Stimulated activated CD8-positive, alpha-beta memory T cell treated with anti-CD3 and anti-CD28 coated beads, Interleukin-7, amount 100 ng/mL, for 1 hour (primary cell): Measurements from ENCODE around the gene GABRB2.

Experiments used
- DNase-seq, 2 donors: peaks; one replicate each; pipeline ENCODE4 v3.0.0-alpha.2; 2020; ENCODE audit warnings: low read depth in 2 of 2

Gene GABRB2

GRCh38 chr5:161387121-161387520 is 159.4 kb downstream of the GABRB2 start:
- DNase-seq, result no peak

- no peak for DNase-seq
Observed at GRCh38 chr5:161385027-161385426, 161.5 kb downstream of the GABRB2 start.

GRCh38 chr5:161382685-161383084 is 163.8 kb downstream of the GABRB2 start:
- no peak for DNase-seq

GRCh38 chr5:161380486-161380885 is 166.0 kb downstream of the GABRB2 start:
- DNase-seq, result no peak

- DNase-seq, result no peak
Observed at GRCh38 chr5:161378701-161379100, 167.8 kb downstream of the GABRB2 start.

GRCh38 chr5:161376034-161376433 is 170.5 kb downstream of the GABRB2 start:
- DNase-seq, result no peak

GRCh38 chr5:161373345-161373707 is 173.2 kb downstream of the GABRB2 start:
- DNase-seq, result no peak

- no peak for DNase-seq
Observed at GRCh38 chr5:161372682-161373344, 173.7 kb downstream of the GABRB2 start.

GRCh38 chr5:161369022-161369421 is 177.5 kb downstream of the GABRB2 start:
- no peak for DNase-seq

GRCh38 chr5:161358446-161358845 is 188.1 kb downstream of the GABRB2 start:
- DNase-seq, result no peak

- no peak for DNase-seq
Observed at GRCh38 chr5:161344234-161344633, 202.3 kb downstream of the GABRB2 start.

GRCh38 chr5:161342886-161343285 is 203.6 kb downstream of the GABRB2 start:
- no peak for DNase-seq

GRCh38 chr5:161340012-161340411 is 206.5 kb downstream of the GABRB2 start:
- no peak for DNase-seq

GRCh38 chr5:161333194-161333880 is 213.2 kb downstream of the GABRB2 start:
- no peak for DNase-seq

- no peak for DNase-seq
Observed at GRCh38 chr5:161332343-161332742, 214.2 kb downstream of the GABRB2 start.

GRCh38 chr5:161314033-161314432 is 232.5 kb downstream of the GABRB2 start:
- DNase-seq, result no peak

- no peak for DNase-seq
Observed at GRCh38 chr5:161312882-161313281, 233.6 kb downstream of the GABRB2 start.

GRCh38 chr5:161311965-161312364 is 234.6 kb downstream of the GABRB2 start:
- DNase-seq, result no peak

GRCh38 chr5:161311146-161311708 is 235.3 kb downstream of the GABRB2 start:
- DNase-seq, result no peak

GRCh38 chr5:161306351-161306995 is 240.1 kb downstream of the GABRB2 start:
- no peak for DNase-seq

- DNase-seq, result no peak
Observed at GRCh38 chr5:161305601-161306000, 240.9 kb downstream of the GABRB2 start.

GRCh38 chr5:161302559-161302958 is 244.0 kb downstream of the GABRB2 start:
- DNase-seq, result no peak

- DNase-seq, result no peak
Observed at GRCh38 chr5:161301586-161301985, 244.9 kb downstream of the GABRB2 start.
